GM12878 (cell line): ENCODE results near the gene AIF1. TPM values are rescaled to one million over a fixed set of nuclear protein-coding genes. Genes with fewer than 3 reads are reported as not detected.

Experiments used
- ASH2L ChIP-seq: fragments of 300-600, 200-600 bp; sonication (generic); IDR thresholded peaks from 2 replicates; pipeline ENCODE4 v1.6.1; 2017; ENCODE audit warnings: low read depth, mild to moderate bottlenecking, borderline replicate concordance
- BACH1 ChIP-seq: fragments of 450-650 bp; IDR thresholded peaks from 2 replicates; pipeline ENCODE4 v1.6.1; 2017; ENCODE audit warnings: mild to moderate bottlenecking, borderline replicate concordance
- FOS ChIP-seq: IDR thresholded peaks from 3 replicates; pipeline ENCODE4 v1.6.1; 2011; ENCODE audit warnings: borderline replicate concordance; ENCODE audit not compliant: insufficient read length; ENCODE audit errors: extremely low read depth
- MEF2B ChIP-seq: fragments of 450-650 bp; IDR thresholded peaks from 2 replicates; pipeline ENCODE4 v1.6.1; 2018; ENCODE audit warnings: mild to moderate bottlenecking, moderate library complexity; ENCODE audit not compliant: partially characterized antibody, poor library complexity, severe bottlenecking
- MTA3 ChIP-seq: IDR thresholded peaks from 2 replicates; pipeline ENCODE4 v1.6.1; 2012; ENCODE audit warnings: low read length, inconsistent platforms, borderline replicate concordance
- NR2F1 ChIP-seq: fragments of 450-650 bp; conservative IDR thresholded peaks from 2 replicates; pipeline ENCODE4 v1.6.1; 2017; ENCODE audit warnings: mild to moderate bottlenecking
- PAX5 ChIP-seq: IDR thresholded peaks from 2 replicates; pipeline ENCODE4 v1.6.1; 2011; ENCODE audit warnings: low read depth, low read length, borderline replicate concordance
- POU2F2 ChIP-seq: IDR thresholded peaks from 3 replicates; pipeline ENCODE4 v1.6.1; 2011; ENCODE audit warnings: low read depth, mild to moderate bottlenecking, low read length, borderline replicate concordance
- STAT3 ChIP-seq: IDR thresholded peaks from 2 replicates; pipeline ENCODE4 v1.6.1; 2011; ENCODE audit warnings: low read depth, low read length, improper control_type of control experiment
- SUPT20H ChIP-seq: IDR thresholded peaks from 2 replicates; pipeline ENCODE4 v1.6.1; 2011; ENCODE audit warnings: low read depth, mild to moderate bottlenecking, low read length, moderate library complexity, borderline replicate concordance; ENCODE audit not compliant: control insufficient read depth
- TAF1 ChIP-seq: IDR thresholded peaks from 2 replicates; pipeline ENCODE4 v1.6.1; 2011; ENCODE audit warnings: mild to moderate bottlenecking, low read depth, low read length, borderline replicate concordance
- TCF3 ChIP-seq: IDR thresholded peaks from 2 replicates; pipeline ENCODE4 v1.6.1; 2012; ENCODE audit warnings: low read depth, mild to moderate bottlenecking, low read length, borderline replicate concordance; ENCODE audit not compliant: insufficient read depth
- ZBED1 ChIP-seq: IDR thresholded peaks from 2 replicates; pipeline ENCODE4 v1.6.1; 2016; ENCODE audit warnings: borderline replicate concordance
- ZBTB11 ChIP-seq: fragments of 450-650 bp; formaldehyde crosslinking; IDR thresholded peaks from 2 replicates; pipeline ENCODE4 v1.5.0; 2022; ENCODE audit warnings: mild to moderate bottlenecking, missing genetic modification characterization
- ZNF207 ChIP-seq: fragments of 450-650 bp; IDR thresholded peaks from 2 replicates; pipeline ENCODE4 v1.6.1; 2014; ENCODE audit warnings: antibody characterized with exemption, mild to moderate bottlenecking, borderline replicate concordance
- polyA plus RNA-seq, 11 experiments: library from polyadenylated mRNA; depleted of rRNA in 4 of 11; unstranded in 6 of 11; stranded (reverse) in 5 of 11; fragments of >200 nt; fragmentation: Nextera tagmentation in 4 of 11; fragmentation: Illumina TruSeq in 1 of 11; extraction: Ambion mirVana in 4 of 11; extraction: Trizol in 1 of 11; gene quantifications; 1 replicate in 1 of 11; 2 replicates in 10 of 11; pipeline versions ENCODE4 v1.2.1 to v1.2.3, GENCODE V29; 2011 to 2016; ENCODE audit warnings: inconsistent platforms in 2 of 11, missing spikeins in 2 of 11, low read depth in 1 of 11
- total RNA-seq, 4 experiments: library from RNA; depleted of rRNA in 3 of 4; stranded (reverse); fragments of >200 nt in 3 of 4; fragmentation: Illumina TruSeq in 1 of 4; extraction: Trizol in 1 of 4; gene quantifications; 2 replicates each; pipeline versions ENCODE4 v1.2.1 to v1.2.3, GENCODE V29; 2013 to 2021
- TF ChIP-seq, protein P1 (sequence below): fragments of 450-650 bp; IDR thresholded peaks from 2 replicates; pipeline ENCODE4 v1.6.1; 2017; ENCODE audit warnings: mild to moderate bottlenecking, moderate library complexity
- TF ChIP-seq, protein P2 (sequence below): fragments of 450-650 bp; IDR thresholded peaks from 2 replicates; pipeline ENCODE4 v1.6.1; 2017; ENCODE audit warnings: borderline replicate concordance
- TF ChIP-seq, protein P3 (sequence below): fragments of 450-650 bp; IDR thresholded peaks from 2 replicates; pipeline ENCODE4 v1.6.1; 2017; ENCODE audit warnings: mild to moderate bottlenecking

Gene AIF1
- total and polyA plus RNA-seq, 10 of the 15 experiments (the other 5 are each of a cell fraction or from before 2014, with no cell fraction given): 1.9 to 256 (median 134) TPM

DNA sequence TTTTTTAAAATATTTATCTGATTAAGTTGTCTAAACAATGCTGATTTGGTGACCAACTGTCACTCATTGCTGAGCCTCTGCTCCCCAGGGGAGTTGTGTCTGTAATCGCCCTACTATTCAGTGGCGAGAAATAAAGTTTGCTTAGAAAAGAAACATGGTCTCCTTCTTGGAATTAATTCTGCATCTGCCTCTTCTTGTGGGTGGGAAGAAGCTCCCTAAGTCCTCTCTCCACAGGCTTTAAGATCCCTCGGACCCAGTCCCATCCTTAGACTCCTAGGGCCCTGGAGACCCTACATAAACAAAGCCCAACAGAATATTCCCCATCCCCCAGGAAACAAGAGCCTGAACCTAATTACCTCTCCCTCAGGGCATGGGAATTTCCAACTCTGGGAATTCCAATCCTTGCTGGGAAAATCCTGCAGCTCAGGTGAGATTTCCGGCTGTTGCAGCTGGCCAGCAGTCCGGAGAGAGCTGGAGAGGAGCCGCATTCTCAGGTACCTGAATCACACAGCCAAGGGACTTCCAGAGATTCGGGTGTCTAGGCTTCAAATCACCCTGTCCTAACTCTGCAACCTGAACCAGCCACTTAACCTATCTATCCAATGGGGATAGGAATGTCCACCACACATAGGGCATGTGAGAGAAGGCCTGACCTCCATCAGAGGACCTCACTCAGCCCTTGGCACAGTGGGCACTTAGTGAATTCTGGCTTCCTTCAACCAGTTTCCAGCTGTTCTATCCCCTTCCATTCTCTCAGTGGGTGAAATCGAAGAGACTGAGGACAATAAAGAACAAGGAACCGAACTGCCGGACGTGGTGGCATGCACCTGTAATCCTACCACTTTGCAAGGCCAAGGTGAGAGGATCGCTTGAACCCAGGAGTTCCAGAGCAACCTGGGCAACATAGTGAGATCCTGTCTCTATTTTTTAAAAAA, 36.6 kb upstream of the AIF1 start (continued):
- TF ChIP-seq STAT3 (no peak), ZBED1 (peak; percentile 77), MTA3 (no peak), BACH1 (0 out of 2 replicates have a peak, but pooled peaks have one; percentile 33), FOS (no peak), NR2F1 (no peak), TCF3 (no peak), ZNF207 (no peak), ASH2L (no peak), PAX5 (peak; percentile 21; the same call in 1 of the 2 replicates), MEF2B (peak; percentile 32), POU2F2 (peak; percentile 23; the same call in 1 of the 3 replicates), SUPT20H (no peak), ZBTB11 (CRISPR knock-in tag) (no peak), TAF1 (no peak)
- TF ChIP-seq, protein P1, sequence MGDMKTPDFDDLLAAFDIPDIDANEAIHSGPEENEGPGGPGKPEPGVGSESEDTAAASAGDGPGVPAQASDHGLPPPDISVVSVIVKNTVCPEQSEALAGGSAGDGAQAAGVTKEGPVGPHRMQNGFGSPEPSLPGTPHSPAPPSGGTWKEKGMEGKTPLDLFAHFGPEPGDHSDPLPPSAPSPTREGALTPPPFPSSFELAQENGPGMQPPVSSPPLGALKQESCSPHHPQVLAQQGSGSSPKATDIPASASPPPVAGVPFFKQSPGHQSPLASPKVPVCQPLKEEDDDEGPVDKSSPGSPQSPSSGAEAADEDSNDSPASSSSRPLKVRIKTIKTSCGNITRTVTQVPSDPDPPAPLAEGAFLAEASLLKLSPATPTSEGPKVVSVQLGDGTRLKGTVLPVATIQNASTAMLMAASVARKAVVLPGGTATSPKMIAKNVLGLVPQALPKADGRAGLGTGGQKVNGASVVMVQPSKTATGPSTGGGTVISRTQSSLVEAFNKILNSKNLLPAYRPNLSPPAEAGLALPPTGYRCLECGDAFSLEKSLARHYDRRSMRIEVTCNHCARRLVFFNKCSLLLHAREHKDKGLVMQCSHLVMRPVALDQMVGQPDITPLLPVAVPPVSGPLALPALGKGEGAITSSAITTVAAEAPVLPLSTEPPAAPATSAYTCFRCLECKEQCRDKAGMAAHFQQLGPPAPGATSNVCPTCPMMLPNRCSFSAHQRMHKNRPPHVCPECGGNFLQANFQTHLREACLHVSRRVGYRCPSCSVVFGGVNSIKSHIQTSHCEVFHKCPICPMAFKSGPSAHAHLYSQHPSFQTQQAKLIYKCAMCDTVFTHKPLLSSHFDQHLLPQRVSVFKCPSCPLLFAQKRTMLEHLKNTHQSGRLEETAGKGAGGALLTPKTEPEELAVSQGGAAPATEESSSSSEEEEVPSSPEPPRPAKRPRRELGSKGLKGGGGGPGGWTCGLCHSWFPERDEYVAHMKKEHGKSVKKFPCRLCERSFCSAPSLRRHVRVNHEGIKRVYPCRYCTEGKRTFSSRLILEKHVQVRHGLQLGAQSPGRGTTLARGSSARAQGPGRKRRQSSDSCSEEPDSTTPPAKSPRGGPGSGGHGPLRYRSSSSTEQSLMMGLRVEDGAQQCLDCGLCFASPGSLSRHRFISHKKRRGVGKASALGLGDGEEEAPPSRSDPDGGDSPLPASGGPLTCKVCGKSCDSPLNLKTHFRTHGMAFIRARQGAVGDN: no peak
- TF ChIP-seq, protein P2, sequence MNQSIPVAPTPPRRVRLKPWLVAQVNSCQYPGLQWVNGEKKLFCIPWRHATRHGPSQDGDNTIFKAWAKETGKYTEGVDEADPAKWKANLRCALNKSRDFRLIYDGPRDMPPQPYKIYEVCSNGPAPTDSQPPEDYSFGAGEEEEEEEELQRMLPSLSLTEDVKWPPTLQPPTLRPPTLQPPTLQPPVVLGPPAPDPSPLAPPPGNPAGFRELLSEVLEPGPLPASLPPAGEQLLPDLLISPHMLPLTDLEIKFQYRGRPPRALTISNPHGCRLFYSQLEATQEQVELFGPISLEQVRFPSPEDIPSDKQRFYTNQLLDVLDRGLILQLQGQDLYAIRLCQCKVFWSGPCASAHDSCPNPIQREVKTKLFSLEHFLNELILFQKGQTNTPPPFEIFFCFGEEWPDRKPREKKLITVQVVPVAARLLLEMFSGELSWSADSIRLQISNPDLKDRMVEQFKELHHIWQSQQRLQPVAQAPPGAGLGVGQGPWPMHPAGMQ: no peak
- TF ChIP-seq, protein P3, sequence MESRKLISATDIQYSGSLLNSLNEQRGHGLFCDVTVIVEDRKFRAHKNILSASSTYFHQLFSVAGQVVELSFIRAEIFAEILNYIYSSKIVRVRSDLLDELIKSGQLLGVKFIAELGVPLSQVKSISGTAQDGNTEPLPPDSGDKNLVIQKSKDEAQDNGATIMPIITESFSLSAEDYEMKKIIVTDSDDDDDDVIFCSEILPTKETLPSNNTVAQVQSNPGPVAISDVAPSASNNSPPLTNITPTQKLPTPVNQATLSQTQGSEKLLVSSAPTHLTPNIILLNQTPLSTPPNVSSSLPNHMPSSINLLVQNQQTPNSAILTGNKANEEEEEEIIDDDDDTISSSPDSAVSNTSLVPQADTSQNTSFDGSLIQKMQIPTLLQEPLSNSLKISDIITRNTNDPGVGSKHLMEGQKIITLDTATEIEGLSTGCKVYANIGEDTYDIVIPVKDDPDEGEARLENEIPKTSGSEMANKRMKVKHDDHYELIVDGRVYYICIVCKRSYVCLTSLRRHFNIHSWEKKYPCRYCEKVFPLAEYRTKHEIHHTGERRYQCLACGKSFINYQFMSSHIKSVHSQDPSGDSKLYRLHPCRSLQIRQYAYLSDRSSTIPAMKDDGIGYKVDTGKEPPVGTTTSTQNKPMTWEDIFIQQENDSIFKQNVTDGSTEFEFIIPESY: no peak
